Hematopoietic multipotent progenitor cell treated with erythropoietin and hydrocortisone succinate and interleukin-3 and kit ligand, for 6 days (in vitro differentiated cells): ENCODE results near the gene PITHD1.
"Not testable (repeated sequence)": the region's sequence is repeated elsewhere in the genome, so short reads cannot be mapped to it uniquely, and the experiment has no call there.

Experiments
- DNase-seq: peaks from one replicate; pipeline ENCODE4 v3.0.0-alpha.2; 2015

The PITHD1 gene

DNA sequence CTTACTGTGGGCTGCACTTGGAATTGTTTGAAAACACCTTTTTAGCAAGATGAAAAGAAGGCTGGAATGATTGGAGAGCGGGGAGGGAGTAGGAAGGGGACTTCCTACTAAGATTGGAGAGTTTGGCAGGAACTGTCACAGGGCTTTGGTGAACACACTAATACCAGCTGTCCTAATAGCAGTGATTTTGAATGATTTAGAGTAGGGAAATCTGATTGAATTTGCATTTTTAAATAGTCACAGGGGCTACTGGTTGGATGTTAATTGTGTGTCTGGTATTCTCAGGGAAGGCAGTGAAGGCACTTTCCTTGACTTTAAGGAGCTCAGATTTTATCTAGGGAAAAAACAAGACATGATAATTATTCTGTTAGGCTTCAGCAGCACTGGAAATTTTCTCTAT lies 49.5 kb downstream of the PITHD1 start:
- DNase-seq: no peak

GRCh38 chr1:23834156-23834555 lies 55.9 kb downstream of the PITHD1 start:
- not testable (repeated sequence) for DNase-seq

GRCh38 chr1:23836037-23836436 lies 57.8 kb downstream of the PITHD1 start:
- DNase-seq: peak; percentile 37
